ENCODE results near the gene AUTS2.
A peak's percentile ranks its signal among the peaks of the same experiment; 100 is the strongest.
"Not testable (repeated sequence)": the region's sequence is repeated elsewhere in the genome, so short reads cannot be mapped to it uniquely, and the experiment has no call there.

Gene AUTS2

GRCh38 chr7:70812511-70812910 is 1214.2 kb downstream of the AUTS2 start:
- no peak overlapping the region for H3K27ac Mint-ChIP-seq
- H3K9me3 Mint-ChIP-seq: peaks cover 8% of the 10 kb centered on the region
- peak in 1 of 3 experiments; percentile 18 for TF ChIP-seq CTCF (IDR thresholded peaks at IDR 0.05; ENCODE audit: unreplicated experiment in 3 of 3)

GRCh38 chr7:70822490-70822889 is 1224.2 kb downstream of the AUTS2 start:
- Mint-ChIP-seq H3K9me3 (peaks cover 19% of the 10 kb centered on the region), H3K27me3 (ENCODE audit: low read depth) (peaks cover 33% of the 10 kb centered on the region)
- not testable (repeated sequence) for H3K36me3 Mint-ChIP-seq (ENCODE audit: low read depth); H3K4me1 Mint-ChIP-seq; H3K27ac Mint-ChIP-seq; H3K4me3 Mint-ChIP-seq

More at GRCh38 chr7:70812511-70812910, 1214.2 kb downstream of the AUTS2 start:
- H3K36me3 Mint-ChIP-seq (ENCODE audit: low read depth): no peaks in the 10 kb centered on the region
- no peaks in the 10 kb centered on the region for H3K4me1 Mint-ChIP-seq
- no peak overlapping the region for H3K4me3 Mint-ChIP-seq
- no peaks in the 10 kb centered on the region for H3K27me3 Mint-ChIP-seq (ENCODE audit: low read depth)

GRCh38 chr7:70829221-70830059 is 1231.2 kb downstream of the AUTS2 start:
- Mint-ChIP-seq H3K27ac (no peak overlapping the region), H3K27me3 (ENCODE audit: low read depth) (peaks cover 23% of the 10 kb centered on the region), H3K9me3 (no peaks in the 10 kb centered on the region), H3K36me3 (ENCODE audit: low read depth) (no peaks in the 10 kb centered on the region), H3K4me3 (peak overlapping the region; percentile 53 to 69 (median 58)), H3K4me1 (peaks cover 5% of the 10 kb centered on the region)
- TF ChIP-seq CTCF (IDR thresholded peaks at IDR 0.05; ENCODE audit: unreplicated experiment in 3 of 3): peak; percentile 79 to 90 (median 87)

GRCh38 chr7:70830060-70830395 is 1231.8 kb downstream of the AUTS2 start:
- Mint-ChIP-seq H3K27me3 (ENCODE audit: low read depth) (peaks cover 17% of the 10 kb centered on the region), H3K27ac (no peak overlapping the region), H3K4me3 (no peak overlapping the region), H3K9me3 (peaks cover 3% of the 10 kb centered on the region), H3K4me1 (peaks cover 5% of the 10 kb centered on the region), H3K36me3 (ENCODE audit: low read depth) (no peaks in the 10 kb centered on the region)
- TF ChIP-seq CTCF (IDR thresholded peaks at IDR 0.05; ENCODE audit: unreplicated experiment in 3 of 3): no peak

GRCh38 chr7:70830426-70830825 is 1232.2 kb downstream of the AUTS2 start:
- Mint-ChIP-seq H3K4me1 (peaks cover 5% of the 10 kb centered on the region), H3K36me3 (ENCODE audit: low read depth) (no peaks in the 10 kb centered on the region), H3K9me3 (peaks cover 3% of the 10 kb centered on the region), H3K4me3 (no peak overlapping the region), H3K27me3 (ENCODE audit: low read depth) (peaks cover 13% of the 10 kb centered on the region), H3K27ac (no peak overlapping the region)
- TF ChIP-seq CTCF (IDR thresholded peaks at IDR 0.05; ENCODE audit: unreplicated experiment in 3 of 3): no peak

GRCh38 chr7:70833726-70834125 is 1235.5 kb downstream of the AUTS2 start:
- Mint-ChIP-seq H3K4me1 (peaks cover 5% of the 10 kb centered on the region), H3K4me3 (no peak overlapping the region), H3K27me3 (ENCODE audit: low read depth) (peaks cover 13% of the 10 kb centered on the region), H3K9me3 (peaks cover 13% of the 10 kb centered on the region), H3K27ac (no peak overlapping the region), H3K36me3 (ENCODE audit: low read depth) (no peaks in the 10 kb centered on the region)
- TF ChIP-seq CTCF (IDR thresholded peaks at IDR 0.05; ENCODE audit: unreplicated experiment in 3 of 3): no peak
